Measurements from ENCODE around the gene FGFR4.

Gene FGFR4

DNA sequence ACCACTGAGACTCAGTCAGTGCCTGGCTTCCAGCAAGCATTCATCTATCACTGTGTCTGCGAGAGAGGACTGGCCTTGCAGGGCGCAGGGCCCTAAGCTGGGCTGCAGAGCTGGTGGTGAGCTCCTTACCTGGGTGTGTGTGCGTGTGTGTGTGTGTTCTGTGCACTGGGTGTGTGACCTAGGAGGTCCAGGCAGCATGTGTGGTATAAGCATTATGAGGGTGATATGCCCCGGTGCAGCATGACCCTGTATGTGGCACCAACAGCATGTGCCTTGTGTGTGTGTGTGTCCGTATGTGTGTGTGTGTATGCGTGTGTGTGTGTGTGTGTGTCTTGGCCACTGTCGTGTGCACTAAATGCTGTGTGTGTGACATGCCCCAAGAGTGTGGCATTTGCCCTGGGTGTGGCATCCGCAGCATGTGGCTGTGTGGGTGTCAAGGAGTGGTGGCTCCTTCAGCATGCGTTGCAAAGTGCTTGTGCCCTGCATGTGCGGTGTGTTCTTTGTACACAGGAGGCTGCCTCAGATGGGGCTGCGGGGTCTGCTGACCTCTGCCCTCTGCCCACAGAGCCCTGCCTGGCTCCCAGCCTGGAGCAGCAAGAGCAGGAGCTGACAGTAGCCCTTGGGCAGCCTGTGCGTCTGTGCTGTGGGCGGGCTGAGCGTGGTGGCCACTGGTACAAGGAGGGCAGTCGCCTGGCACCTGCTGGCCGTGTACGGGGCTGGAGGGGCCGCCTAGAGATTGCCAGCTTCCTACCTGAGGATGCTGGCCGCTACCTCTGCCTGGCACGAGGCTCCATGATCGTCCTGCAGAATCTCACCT lies 3.3 kb downstream of the FGFR4 start:
- DNase-seq (ENCODE audit: low read depth), result no peak
- in situ Hi-C loops (cut with HindIII; ENCODE audit: low sequenced_read_pairs), result no loop called here
- H3K4me3 ChIP-seq (ENCODE audit: low read depth, low read length), result no peak overlapping the region
- TF ChIP-seq, protein P1, sequence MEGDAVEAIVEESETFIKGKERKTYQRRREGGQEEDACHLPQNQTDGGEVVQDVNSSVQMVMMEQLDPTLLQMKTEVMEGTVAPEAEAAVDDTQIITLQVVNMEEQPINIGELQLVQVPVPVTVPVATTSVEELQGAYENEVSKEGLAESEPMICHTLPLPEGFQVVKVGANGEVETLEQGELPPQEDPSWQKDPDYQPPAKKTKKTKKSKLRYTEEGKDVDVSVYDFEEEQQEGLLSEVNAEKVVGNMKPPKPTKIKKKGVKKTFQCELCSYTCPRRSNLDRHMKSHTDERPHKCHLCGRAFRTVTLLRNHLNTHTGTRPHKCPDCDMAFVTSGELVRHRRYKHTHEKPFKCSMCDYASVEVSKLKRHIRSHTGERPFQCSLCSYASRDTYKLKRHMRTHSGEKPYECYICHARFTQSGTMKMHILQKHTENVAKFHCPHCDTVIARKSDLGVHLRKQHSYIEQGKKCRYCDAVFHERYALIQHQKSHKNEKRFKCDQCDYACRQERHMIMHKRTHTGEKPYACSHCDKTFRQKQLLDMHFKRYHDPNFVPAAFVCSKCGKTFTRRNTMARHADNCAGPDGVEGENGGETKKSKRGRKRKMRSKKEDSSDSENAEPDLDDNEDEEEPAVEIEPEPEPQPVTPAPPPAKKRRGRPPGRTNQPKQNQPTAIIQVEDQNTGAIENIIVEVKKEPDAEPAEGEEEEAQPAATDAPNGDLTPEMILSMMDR (IDR thresholded peaks at IDR 0.05; ENCODE audit: low read depth, low read length, missing control alignments), result no peak

DNA sequence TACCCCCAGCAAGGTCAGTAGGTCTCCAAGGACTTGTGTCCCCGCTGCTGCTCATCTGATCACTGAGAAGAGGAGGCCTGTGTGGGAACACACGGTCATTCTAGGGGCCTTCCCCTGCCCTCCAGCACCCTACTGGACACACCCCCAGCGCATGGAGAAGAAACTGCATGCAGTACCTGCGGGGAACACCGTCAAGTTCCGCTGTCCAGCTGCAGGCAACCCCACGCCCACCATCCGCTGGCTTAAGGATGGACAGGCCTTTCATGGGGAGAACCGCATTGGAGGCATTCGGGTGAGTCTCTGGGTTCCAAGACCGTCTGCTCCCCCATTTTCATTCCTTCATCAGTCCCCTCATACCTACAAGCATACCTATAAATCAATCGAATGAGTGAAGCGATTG lies 4.1 kb downstream of the FGFR4 start:
- in situ Hi-C loops (cut with HindIII; ENCODE audit: low sequenced_read_pairs), result no loop called here
- DNase-seq (ENCODE audit: low read depth), result no peak
- no peak overlapping the region for H3K4me3 ChIP-seq (ENCODE audit: low read depth, low read length)
- TF ChIP-seq, protein P1 (IDR thresholded peaks at IDR 0.05; ENCODE audit: low read depth, low read length, missing control alignments), result no peak

- no peak for DNase-seq (ENCODE audit: low read depth)
- in situ Hi-C loops (cut with HindIII; ENCODE audit: low sequenced_read_pairs), result no loop called here
- H3K4me3 ChIP-seq (ENCODE audit: low read depth, low read length), result no peak overlapping the region
- TF ChIP-seq, protein P1 (IDR thresholded peaks at IDR 0.05; ENCODE audit: low read depth, low read length, missing control alignments), result no peak
These were observed 4.5 kb downstream of the FGFR4 start for GRCh38 chr5:177091232-177091631.

DNA sequence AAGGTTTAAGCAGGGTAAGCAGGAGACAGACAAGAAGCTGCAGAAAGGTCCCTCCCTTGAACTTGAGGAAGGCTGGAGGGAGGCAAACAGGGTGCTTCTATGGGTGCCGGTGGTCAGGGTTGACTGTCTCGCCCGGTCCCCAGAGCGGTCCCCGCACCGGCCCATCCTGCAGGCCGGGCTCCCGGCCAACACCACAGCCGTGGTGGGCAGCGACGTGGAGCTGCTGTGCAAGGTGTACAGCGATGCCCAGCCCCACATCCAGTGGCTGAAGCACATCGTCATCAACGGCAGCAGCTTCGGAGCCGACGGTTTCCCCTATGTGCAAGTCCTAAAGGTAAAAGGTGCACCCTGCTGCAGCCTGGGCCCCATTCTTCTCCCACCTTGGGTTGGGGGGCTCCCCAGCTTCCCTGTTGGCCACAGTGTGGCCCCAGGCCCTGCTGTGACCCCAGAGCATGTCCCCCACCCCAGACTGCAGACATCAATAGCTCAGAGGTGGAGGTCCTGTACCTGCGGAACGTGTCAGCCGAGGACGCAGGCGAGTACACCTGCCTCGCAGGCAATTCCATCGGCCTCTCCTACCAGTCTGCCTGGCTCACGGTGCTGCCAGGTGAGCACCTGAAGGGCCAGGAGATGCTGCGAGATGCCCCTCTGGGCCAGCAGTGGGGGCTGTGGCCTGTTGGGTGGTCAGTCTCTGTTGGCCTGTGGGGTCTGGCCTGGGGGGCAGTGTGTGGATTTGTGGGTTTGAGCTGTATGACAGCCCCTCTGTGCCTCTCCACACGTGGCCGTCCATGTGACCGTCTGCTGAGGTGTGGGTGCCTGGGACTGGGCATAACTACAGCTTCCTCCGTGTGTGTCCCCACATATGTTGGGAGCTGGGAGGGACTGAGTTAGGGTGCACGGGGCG lies 5.7 kb downstream of the FGFR4 start:
- DNase-seq (ENCODE audit: low read depth), result no peak
- TF ChIP-seq, protein P1 (IDR thresholded peaks at IDR 0.05; ENCODE audit: low read depth, low read length, missing control alignments), result no peak
- in situ Hi-C loops (cut with HindIII; ENCODE audit: low sequenced_read_pairs), result no loop called here
- no peak overlapping the region for H3K4me3 ChIP-seq (ENCODE audit: low read depth, low read length)

DNA sequence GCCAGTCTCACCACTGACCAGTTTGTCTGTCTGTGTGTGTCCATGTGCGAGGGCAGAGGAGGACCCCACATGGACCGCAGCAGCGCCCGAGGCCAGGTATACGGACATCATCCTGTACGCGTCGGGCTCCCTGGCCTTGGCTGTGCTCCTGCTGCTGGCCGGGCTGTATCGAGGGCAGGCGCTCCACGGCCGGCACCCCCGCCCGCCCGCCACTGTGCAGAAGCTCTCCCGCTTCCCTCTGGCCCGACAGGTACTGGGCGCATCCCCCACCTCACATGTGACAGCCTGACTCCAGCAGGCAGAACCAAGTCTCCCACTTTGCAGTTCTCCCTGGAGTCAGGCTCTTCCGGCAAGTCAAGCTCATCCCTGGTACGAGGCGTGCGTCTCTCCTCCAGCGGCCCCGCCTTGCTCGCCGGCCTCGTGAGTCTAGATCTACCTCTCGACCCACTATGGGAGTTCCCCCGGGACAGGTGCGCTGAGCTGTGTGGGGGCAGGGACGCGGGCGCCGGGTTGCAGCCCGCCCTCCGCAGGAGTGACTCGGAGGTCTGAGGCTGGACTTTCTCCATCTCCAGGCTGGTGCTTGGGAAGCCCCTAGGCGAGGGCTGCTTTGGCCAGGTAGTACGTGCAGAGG lies 6.5 kb downstream of the FGFR4 start:
- TF ChIP-seq, protein P1 (IDR thresholded peaks at IDR 0.05; ENCODE audit: low read depth, low read length, missing control alignments), result no peak
- H3K4me3 ChIP-seq (ENCODE audit: low read depth, low read length), result no peak overlapping the region
- in situ Hi-C loops (cut with HindIII; ENCODE audit: low sequenced_read_pairs), result no loop called here

GRCh38 chr5:177093803-177094202 lies 7.1 kb downstream of the FGFR4 start:
- TF ChIP-seq, protein P1 (IDR thresholded peaks at IDR 0.05; ENCODE audit: low read depth, low read length, missing control alignments), result no peak
- in situ Hi-C loops (cut with HindIII; ENCODE audit: low sequenced_read_pairs), result no loop called here

More for the DNA sequence above, 6.5 kb downstream of the FGFR4 start:
- no peak for DNase-seq (ENCODE audit: low read depth)

More at GRCh38 chr5:177093803-177094202, 7.1 kb downstream of the FGFR4 start:
- no peak for DNase-seq (ENCODE audit: low read depth)
- no peak overlapping the region for H3K4me3 ChIP-seq (ENCODE audit: low read depth, low read length)
